GM06990 (cell line): ENCODE results near the gene ZNF554.

Experiments
- DNase-seq: peaks from one replicate; pipeline ENCODE4 v3.0.0-alpha.2; 2011; ENCODE audit not compliant: insufficient read length; ENCODE audit errors: extremely low read depth
- H3K27me3 ChIP-seq: replicated peaks from 2 replicates; pipeline ENCODE4 v1.6.0; 2011; ENCODE audit warnings: low read length; ENCODE audit not compliant: control insufficient read depth, insufficient read depth
- H3K36me3 ChIP-seq: 2 replicates; pipeline ENCODE4 v1.5.1; 2011; ENCODE audit warnings: low read length; ENCODE audit not compliant: control insufficient read depth, insufficient read depth
- H3K4me3 ChIP-seq: replicated peaks from 2 replicates; pipeline ENCODE4 v1.5.1; 2011; ENCODE audit warnings: low read depth, mild to moderate bottlenecking, control low read depth, low read length
- TF ChIP-seq, protein P1 (sequence below): IDR thresholded peaks from 2 replicates; pipeline ENCODE4 v1.5.1; 2011; ENCODE audit warnings: low read length, control low read depth, mild to moderate bottlenecking, inconsistent platforms; ENCODE audit not compliant: insufficient read depth, poor library complexity, severe bottlenecking

ZNF554 gene

DNA sequence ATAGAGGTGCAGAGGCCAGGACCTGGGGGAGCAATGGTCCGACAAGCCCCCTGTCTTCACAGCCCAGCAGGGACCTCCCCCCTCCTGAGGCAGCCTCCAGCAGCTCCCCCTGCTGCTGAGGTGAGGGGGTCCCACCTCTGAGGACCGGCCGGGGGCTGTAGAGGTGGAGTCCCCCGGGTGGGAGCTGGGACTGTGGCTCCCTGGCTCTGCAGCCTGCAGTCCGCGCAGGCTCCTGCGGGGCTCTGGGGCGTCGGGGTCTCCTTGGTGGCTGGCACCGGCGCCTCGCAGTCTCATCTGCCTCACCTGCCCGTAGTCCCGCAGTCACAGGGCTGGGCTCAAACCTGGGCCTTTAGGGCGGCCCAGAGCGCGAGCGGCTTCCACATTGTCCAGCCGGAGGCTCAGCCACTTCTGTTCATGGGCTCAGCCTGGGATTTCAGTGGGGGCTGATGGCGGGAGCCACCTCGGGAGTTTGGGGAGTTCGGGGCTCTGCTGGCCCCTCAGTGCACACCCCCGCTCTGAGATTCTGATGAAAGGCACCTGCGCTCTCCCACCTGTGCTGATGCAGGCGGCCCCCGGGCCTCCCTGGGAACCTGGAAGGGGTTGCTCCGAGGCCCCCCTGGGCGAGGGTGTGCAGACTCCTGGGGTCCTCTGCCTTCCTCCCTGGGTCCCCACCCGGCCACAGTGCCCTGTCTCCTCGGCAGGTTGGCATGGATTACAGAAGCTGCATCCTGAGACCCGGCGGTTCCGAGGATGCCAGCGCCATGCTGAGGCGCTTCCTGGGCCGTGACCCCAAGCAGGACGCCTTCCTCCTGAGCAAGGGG, 7.0 kb upstream of the ZNF554 start:
- TF ChIP-seq, protein P1, sequence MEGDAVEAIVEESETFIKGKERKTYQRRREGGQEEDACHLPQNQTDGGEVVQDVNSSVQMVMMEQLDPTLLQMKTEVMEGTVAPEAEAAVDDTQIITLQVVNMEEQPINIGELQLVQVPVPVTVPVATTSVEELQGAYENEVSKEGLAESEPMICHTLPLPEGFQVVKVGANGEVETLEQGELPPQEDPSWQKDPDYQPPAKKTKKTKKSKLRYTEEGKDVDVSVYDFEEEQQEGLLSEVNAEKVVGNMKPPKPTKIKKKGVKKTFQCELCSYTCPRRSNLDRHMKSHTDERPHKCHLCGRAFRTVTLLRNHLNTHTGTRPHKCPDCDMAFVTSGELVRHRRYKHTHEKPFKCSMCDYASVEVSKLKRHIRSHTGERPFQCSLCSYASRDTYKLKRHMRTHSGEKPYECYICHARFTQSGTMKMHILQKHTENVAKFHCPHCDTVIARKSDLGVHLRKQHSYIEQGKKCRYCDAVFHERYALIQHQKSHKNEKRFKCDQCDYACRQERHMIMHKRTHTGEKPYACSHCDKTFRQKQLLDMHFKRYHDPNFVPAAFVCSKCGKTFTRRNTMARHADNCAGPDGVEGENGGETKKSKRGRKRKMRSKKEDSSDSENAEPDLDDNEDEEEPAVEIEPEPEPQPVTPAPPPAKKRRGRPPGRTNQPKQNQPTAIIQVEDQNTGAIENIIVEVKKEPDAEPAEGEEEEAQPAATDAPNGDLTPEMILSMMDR = no peak
- H3K36me3 ChIP-seq = peaks cover 42% of the 10 kb centered on the region
- DNase-seq = no peak

DNA sequence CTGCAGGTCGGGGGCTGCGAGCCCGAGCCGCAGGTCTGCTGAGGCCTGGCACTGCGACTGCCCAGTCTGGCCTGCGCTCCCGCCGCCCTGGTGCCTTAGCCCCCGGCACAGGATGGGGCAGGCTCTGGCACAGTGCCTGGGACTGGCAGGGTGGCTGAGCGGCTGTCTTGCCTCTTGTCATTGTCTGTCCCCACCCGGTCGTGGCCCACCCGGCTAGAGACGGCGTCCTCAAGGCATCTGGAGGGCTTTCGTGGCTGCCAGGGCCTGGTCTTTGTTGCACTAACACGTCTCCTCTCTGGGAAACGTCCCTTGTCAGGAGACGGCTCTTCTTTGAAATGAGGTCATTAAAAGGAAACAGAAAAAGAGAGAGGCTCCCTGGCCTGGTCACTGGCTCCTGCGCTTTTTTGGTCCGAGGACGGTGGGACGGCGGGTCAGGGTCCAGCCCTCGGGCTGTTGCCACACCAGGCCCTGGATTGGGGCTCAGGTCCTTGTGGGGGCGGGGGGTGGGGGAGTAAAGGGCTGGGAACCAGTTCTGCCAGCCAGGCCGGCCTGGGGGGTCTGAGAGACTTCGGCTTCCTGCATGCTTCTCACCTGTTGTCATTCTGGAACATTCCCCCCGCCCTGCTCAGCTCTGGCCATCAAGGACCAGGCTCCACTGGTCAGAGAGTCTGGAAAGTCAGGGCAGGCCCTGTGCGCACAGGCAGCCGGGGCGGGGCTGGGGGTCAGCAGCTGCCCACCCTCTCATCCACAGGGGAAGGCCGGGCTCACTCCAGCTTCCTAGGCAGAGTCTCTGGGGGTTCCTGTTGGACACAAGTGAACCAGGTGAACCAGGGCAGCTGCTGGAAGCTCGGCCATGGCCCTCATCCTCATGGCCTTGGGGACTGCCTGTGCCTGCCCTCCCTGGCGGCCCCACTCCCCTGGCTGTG, 6.2 kb upstream of the ZNF554 start:
- DNase-seq = no peak
- no peak overlapping the region for H3K4me3 ChIP-seq
- TF ChIP-seq, protein P1 = no peak
- H3K36me3 ChIP-seq = peaks cover 36% of the 10 kb centered on the region
- no peaks in the 10 kb centered on the region for H3K27me3 ChIP-seq

More for the DNA sequence above, 7.0 kb upstream of the ZNF554 start:
- Histone ChIP-seq H3K4me3 (no peak overlapping the region), H3K27me3 (no peaks in the 10 kb centered on the region)

DNA sequence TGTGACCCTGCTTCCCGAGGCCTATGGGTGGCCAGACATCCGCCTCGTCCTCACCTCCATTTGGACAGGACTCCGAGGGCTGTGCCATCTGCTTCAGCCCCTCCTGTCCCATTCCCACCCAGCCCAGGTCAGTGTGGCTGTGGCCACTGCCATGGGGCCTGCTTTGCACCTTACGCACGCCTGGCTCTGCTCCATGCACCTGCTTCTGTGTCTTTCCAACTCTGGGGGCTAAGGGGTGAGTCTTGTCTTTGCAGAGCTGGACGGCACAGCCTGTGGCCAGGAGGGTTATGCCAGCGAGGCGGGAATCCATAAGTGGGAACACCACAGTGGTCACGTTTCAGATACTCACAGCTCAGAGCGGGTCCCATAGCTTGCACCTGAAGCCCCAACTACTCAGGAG, 5.2 kb upstream of the ZNF554 start:
- no peak overlapping the region for H3K4me3 ChIP-seq
- H3K36me3 ChIP-seq = peaks cover 30% of the 10 kb centered on the region
- TF ChIP-seq, protein P1 = no peak
- no peaks in the 10 kb centered on the region for H3K27me3 ChIP-seq
- no peak for DNase-seq

- no peak overlapping the region for H3K4me3 ChIP-seq
- TF ChIP-seq, protein P1 = no peak
- no peak for DNase-seq
- peaks cover 22% of the 10 kb centered on the region for H3K36me3 ChIP-seq
- H3K27me3 ChIP-seq = no peaks in the 10 kb centered on the region
Observed at GRCh38 chr19:2815191-2815614, 4.5 kb upstream of the ZNF554 start.

GRCh38 chr19:2815923-2816322, 3.7 kb upstream of the ZNF554 start:
- H3K36me3 ChIP-seq = peaks cover 17% of the 10 kb centered on the region
- no peak overlapping the region for H3K4me3 ChIP-seq
- no peak for DNase-seq
- TF ChIP-seq, protein P1 = no peak
- no peaks in the 10 kb centered on the region for H3K27me3 ChIP-seq
